IPS DF 4.7 (cell line): ENCODE results near the gene SLC23A3.
"Not testable (repeated sequence)": the region's sequence is repeated elsewhere in the genome, so short reads cannot be mapped to it uniquely, and the experiment has no call there.

Source experiments
- DNase-seq: peaks from one replicate; pipeline ENCODE4 v3.0.0-alpha.2; 2013; ENCODE audit warnings: low spot score; ENCODE audit errors: extremely low read depth

SLC23A3 gene

DNA sequence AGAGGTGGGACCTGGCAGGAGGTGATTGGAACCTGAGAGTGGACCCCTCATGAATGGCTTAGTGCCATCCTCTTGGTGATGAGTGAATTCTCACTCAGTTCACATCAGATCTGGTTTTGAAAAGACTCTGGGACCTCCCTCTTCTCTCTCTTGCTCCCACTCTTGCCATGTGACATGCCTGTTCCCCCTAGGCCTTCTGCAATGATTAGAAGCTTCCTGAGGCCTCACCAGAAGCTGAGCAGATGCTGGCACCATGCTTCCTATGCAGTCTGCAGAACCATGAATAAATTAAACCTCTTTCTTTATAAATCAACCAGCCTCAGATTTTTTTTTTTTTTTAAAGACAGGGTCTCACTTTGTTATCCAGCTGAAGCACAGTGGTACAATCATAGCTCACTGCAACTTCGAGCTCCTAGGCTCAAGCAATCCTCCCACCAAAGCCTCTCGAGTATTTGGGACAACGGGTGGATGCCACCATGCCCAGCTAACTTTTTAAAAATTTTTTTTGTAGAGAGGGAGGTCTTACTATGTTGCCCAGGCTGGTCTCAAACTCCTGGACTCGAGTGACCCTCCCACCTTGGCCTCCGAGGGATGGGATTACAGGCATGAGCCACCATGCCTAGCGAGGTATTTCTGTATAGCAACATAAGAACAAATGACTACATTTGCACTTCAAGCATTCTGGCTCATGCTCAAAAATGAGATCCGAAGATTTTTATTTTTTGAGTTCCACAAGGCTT lies 34.8 kb upstream of the SLC23A3 start:
- no peak for DNase-seq

DNA sequence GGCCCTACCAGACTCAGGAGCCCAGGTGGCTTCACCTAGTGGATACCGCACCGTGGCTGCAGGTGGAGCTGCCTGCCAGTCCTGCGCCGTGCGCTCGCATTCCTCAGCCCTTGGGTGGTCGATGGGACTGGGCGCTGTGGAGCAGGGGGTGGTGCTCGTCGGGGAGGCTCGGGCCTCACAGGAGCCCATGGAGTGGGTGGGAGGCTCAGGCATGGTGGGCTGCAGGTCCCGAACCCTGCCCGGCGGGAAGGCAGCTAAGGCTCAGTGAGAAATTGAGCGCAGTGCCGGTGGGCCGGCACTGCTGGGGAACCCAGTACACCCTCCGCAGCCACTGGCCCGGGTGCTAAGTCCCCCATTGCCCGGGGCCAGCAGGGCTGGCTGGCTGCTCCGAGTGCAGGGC lies 31.5 kb upstream of the SLC23A3 start:
- not testable (repeated sequence) for DNase-seq

DNA sequence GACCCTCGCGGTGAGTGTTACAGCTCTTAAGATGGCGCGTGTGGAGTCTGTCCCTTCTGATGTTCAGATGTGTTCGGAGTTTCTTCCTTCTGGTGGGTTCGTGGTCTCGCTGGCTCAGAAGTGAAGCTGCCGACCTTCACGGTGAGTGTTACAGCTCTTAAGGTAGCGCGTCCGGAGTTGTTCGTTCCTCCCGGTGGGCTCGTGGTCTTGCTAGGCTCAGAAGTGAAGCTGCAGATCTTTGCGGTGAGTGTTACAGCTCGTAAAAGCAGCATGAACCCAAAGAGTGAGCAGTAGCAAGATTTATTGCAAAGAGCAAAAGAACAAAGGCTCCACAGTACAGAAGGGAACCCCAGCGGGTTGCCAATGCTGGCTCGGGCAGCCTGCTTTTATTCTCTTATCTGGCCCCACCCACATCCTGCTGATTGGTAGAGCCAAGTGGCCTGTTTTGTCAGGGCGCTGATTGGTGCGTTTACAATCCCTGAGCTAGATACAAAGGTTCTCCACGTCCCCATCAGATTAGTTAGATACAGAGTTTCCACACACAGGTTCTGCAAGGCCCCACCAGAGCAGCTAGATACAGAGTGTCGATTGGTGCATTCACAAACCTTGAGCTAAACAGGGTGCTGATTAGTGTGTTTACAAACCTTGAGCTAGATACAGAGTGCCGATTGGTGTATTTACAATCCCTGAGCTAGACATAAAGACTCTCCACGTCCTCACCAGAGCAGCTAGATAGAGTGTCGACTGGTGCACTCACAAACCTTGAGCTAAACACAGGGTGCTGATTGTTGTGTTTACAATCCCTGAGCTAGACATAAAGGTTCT lies 30.9 kb upstream of the SLC23A3 start:
- not testable (repeated sequence) for DNase-seq

DNA sequence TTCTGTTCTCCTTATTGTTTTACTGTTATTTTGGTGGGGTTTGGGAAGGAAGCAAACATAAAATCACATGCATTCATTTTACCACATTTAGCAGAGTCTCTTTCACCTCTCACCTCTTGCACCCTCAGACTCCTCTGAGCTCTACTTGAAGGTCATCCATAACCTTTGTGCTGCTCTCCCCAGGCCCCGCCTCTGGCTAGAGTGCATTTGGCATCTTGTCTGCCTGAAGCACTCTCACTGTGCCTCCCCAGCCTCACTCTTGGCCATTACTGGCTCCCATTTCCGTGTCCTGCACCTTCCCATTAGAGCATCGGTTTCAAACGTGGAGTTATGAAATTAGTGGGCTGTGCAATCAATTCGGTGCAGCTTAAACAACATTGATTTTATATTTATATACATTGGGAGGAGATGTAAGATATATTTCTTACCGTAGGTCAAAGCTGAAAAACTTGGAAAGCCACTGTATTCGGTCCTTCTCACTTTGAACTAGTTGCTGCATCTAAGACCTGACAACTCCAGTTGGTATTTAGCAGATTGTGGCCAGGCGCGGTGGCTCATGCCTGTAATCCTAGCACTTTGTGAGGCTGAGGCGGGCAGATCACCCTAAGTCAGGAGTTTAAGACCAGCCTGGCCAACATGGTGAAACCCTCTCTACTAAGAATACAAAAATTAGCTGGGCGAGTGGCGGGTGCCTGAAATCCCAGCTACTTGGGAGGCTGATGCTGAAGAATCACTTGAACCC lies 29.8 kb upstream of the SLC23A3 start:
- DNase-seq: no peak

- no peak for DNase-seq
These were observed 29.1 kb upstream of the SLC23A3 start for GRCh38 chr2:219198974-219199373.

- no peak for DNase-seq
These were observed 27.6 kb upstream of the SLC23A3 start for GRCh38 chr2:219197388-219197787.

DNA sequence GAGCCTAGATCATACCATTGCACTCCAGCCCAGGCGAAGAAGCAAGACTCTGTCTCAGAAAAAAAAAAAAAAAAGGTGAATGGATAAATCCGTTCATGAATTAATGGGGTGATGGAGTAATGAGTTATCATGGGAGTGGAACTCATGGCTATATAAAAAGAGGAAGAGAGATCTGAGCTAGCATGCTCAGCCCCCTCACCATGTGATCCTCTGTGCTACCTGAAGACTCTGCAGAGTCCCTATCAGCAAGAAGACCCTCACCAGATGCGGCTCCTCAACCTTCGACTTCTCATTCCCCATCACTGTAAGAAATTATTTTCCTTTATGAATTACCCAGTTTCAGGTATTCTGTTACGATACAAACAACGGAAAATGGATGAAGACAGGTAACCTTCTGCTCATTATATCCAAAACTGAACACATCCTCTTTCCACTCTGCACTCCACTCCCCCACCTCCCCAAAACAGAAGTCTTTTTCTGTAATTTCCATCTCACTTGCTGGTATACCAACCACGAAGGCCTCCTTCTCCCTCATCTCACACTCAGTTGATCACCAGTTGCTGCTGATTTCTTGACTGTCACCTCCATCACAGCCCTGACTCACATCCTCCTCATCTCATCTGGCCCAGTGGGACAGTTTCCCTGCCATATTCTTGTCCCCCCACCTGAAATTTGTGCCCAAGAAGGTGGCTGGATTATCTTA lies 17.1 kb upstream of the SLC23A3 start:
- no peak for DNase-seq

DNA sequence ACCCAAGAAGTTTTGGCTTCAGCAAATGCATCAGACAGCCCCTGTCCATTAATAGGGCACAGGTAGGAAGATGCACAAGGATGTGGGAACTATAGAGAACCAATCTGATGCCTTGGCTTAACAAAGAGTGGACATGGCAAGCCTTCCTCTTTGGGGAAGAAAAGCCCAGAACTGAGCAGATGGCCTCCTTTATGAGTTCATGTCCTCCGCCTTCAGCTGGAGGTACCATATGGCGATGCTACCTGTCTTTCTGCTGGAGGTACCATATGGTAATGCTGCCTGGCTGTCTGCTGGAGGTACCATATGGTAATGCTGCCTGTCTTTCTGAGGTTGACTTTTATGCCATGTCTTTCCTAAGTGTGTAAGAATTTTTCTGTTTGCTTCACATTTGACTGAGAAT lies 14.3 kb upstream of the SLC23A3 start:
- DNase-seq: no peak

DNA sequence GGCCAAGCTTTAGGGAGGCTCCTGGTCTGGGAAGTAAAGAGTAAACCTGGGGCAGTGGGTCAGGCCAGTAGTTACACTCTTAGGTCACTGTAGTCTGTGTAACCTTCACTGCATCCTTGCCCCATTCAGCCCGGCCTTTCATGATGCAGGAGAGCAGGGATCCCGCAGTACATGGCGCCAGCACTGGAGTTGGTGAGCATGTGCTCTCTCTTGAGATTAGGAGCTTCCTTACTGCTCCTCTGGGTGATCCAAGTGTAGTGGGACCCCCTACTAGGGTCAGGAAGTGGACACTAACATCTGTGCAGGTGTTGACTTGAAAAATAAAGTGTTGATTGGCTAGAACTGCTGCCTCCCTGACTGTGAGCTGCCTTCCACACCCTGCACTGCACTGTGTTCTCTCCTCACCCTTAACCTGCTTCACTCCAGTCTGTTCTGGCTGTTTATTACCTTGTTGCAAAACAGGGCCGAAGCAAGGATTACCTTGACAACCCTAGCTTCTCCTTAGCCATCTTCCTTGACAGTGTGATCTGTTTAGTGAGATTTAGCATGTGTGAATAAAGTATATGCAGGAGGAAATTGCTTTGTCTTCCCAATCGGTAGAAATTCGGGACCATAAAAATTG lies 13.4 kb upstream of the SLC23A3 start:
- no peak for DNase-seq

GRCh38 chr2:219182331-219183150 lies 12.7 kb upstream of the SLC23A3 start:
- no peak for DNase-seq

DNA sequence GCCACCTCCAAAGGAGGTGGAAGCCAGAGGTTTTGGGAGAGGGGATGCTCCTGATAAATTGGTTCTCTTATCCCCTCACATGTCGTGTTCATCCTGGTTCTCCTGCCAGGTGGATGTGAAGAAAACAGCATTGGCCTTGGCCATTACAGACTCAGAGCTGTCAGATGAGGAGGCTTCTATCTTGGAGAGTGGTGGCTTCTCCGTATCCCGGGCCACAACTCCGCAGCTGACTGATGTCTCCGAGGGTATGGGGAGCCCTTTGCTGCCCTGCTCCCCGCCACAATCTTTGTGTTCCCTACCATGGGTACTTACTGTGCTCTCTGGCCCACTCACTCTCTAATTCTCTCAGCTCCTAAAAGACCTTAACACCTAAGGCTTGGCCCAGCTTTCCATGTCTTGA lies 11.7 kb upstream of the SLC23A3 start:
- no peak for DNase-seq

DNA sequence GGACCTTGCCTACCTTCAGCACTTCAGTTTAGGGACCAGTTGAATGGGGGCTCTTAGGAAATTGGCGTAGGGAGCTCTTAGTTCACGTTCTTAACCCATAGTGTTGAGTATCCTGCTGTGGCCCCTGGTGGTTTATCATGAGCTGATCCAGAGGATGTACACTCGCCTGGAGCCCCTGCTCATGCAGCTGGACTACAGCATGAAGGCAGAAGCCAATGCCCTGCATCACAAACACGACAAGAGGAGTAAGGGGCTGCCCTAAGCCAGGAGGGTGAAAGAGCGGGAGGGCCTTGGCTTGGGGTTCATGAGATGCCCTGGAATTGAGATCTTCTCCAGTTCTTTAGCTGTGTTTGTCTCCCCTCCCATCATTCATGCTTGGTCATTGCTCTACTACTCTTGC lies 11.1 kb upstream of the SLC23A3 start:
- no peak for DNase-seq

- DNase-seq: no peak
These were observed 10.0 kb upstream of the SLC23A3 start for GRCh38 chr2:219179601-219180465.

- DNase-seq: no peak
These were observed 8.7 kb upstream of the SLC23A3 start for GRCh38 chr2:219178377-219179175.

GRCh38 chr2:219177552-219178376 lies 7.9 kb upstream of the SLC23A3 start, which contains the start of gene RETREG2:
RETREG2 (plus strand) TSS chr2:219178275; CDS start chr2:219178353, 78 bp downstream.
- DNase-seq: no peak

- DNase-seq: no peak
These were observed 7.2 kb upstream of the SLC23A3 start, which contains the start of gene CNPPD1 for GRCh38 chr2:219176818-219177551. CNPPD1 (minus strand) TSS chr2:219176925; CDS start chr2:219176828, 97 bp downstream.
